GM19468 (cell line): ENCODE data around the gene OVOL1.
A peak's percentile ranks its signal among the peaks of the same experiment; 100 is the strongest.
"Not testable (repeated sequence)": the region's sequence is repeated elsewhere in the genome, so short reads cannot be mapped to it uniquely, and the experiment has no call there.

Source experiments
- ATAC-seq: cut with Tn5 transposase; IDR thresholded peaks from one replicate; pipeline ENCODE4 v1.9.1; 2021; ENCODE audit warnings: mild to moderate bottlenecking, moderate library complexity, moderate number of reproducible peaks; ENCODE audit not compliant: unreplicated experiment; ENCODE audit errors: extremely low read depth

Gene OVOL1

DNA sequence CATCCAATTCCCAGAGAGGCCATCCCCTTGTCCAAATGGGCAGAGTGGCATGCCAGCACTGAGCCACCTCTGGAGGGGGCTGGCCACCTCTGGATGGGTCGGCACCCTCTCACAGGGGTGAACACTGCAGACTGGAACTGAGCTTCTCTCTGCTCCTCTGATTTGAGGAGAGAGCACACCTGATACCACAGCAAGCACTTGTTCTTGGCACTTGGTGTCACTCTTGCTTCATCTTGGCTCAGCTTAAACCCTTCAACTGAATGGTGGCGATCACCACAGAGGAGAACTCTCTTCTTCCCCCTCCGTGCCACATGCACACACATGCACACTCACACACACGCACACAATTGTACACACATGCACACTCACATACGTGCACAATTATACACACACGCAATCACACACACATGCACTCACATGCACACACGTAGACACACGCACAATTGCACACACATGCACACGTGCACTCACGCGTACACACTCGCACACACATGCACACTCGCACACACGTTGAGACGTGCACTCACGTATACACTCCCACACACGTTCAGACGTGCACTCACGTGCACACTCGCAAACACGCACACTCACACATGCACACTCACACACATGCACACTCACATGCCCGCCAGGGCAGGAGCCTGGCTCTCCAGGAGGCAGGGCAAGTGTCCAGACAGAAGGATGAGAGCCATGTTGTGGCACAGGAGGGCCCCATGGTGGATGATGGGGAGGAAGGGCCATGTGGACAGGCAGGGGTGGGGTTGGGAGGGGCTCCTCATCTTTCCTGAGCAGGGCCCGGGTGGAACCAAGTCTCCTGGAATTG lies 23.4 kb downstream of the OVOL1 start:
- no peak for ATAC-seq

DNA sequence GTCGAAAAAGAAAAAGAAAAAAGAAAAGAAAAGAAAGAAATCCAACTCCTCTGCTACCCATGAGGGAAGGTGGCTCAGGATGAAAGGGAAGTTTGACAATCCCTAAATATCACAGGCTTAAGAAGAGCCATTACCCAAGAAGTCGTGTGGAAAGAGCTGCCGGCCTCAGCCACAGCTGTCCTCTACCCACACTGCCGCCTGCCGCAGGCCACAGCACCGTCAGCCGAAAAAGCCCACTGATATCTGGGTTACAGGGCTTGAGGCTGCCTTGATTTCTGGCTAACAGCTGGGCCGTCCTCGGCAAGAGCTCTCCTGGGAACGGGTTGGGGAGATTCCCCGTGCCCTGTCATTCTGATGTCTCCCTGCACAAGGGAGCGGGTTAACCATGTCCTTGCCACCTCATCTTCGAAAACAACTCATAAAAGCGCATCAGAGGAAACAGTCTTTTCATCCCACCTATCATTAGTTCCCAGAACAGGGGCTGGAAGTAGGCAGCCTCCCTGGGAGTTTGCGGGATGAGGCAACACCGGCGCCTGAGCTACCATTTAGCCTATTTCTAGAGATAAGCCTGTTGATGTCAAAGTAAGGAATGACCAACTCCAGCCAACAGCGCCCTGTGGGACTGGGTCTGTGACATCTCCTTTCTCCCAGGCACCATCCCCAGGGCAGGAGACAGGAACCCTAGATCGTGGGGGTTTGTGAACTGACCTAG lies 25.1 kb downstream of the OVOL1 start:
- ATAC-seq = no peak

DNA sequence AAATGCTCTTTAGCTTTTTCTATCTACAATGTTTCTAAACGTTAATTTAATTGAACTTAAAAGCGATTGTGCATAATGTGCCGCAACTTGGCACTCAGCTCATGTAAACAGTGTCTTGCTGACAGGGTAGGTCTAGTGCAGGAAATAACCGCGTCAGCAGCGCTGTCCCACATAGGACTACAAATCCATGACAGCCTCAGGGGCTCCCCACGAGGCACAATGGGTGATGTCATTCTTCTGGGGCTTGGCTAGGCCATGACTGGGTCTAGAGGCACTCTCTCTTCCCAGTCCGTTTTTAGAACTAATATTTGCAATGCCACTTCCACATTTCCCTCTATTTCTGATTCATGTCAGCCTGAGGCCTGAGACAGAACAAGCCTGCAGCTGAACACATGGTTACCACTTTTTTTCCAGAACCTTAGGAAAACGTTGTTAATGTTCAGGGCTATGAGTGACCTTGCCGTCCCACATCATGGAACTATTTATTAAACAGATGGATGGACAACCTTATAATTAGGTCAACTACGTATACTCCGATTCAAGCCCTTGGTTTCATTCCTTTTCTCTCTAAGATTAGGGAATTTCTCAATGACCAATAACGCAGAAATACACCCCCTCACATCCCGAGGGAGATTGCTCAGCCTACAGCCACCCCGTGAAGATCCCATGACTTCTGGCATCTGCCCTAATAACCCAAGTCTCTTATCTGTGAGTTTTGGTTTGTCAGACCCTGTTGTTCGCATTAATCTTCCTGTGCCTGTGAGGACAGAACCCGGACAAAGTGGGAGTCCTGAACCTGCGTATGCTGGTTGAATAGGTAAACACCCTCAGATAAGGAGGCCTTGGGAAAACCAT lies 27.5 kb downstream of the OVOL1 start:
- no peak for ATAC-seq

DNA sequence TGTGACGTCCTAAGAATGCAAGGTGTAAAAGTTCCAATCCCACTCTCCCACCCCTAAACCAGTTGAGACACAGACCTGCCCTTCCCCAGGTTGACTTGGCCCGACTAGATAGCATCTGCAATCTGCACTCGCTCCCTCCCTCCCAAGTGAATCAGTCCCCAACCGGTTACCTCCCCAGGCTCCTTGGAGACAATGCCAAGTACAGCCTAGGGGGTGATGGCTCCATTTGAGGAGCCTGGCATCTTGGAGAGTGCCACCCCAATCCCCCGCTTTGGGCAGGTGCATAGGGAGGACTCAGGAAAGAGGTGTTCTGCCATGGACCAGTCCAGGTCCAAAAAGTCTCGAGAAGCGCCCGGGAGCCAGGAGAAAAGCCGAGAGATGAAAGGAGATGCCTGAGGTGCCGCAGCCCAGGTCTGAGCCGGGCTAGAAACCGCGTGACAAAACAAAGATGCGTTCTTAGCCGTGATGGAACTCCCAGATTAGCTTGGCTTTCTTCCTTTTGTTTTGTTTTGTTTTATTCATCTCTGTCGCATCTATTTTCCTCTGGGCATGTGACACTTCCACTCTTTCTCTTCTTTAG lies 28.2 kb downstream of the OVOL1 start:
- no peak for ATAC-seq

DNA sequence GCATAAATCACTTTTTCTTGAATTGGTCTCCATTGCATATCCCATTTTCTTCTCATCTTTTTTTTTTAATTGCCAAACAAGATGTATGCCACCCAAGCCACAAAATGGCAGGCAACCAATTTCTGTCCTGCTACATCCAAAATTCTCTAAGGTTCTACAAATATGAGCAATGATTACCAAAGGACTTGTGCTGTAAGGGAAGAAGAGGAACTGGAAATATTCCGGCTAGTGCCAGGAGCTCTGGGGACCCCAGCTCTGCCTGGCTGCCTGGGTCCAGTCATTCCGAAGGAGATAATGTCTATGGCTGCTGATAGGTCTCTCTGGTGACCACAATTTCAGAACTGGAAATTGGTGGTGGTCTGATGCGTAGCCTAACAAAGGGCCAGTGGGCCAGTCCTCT lies 29.8 kb downstream of the OVOL1 start:
- ATAC-seq = no peak

DNA sequence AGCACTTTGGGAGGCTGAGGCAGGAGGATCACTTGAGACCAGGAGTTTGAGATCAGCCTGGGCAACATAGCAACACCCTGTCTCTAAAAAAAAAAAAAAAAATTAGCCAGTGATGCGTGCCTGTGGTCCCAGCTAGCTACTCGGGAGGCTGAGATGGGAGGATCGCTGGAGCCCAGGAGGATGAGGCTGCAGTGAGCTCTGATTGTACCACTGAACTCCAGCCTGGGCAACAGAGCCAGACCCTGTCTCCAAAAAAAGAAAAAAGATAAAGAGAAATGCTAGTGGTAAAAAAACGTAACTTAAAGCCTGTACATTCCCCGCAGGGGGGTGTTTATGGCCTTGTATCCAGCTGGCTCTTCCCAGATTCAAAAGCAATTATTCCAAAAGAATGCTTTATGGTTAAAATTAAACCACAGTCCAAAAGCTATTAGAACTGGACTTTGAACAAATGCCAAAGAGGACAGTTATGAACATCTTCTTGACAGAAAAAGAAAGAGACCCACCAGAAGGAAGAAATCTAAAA lies 30.5 kb downstream of the OVOL1 start:
- no peak for ATAC-seq

DNA sequence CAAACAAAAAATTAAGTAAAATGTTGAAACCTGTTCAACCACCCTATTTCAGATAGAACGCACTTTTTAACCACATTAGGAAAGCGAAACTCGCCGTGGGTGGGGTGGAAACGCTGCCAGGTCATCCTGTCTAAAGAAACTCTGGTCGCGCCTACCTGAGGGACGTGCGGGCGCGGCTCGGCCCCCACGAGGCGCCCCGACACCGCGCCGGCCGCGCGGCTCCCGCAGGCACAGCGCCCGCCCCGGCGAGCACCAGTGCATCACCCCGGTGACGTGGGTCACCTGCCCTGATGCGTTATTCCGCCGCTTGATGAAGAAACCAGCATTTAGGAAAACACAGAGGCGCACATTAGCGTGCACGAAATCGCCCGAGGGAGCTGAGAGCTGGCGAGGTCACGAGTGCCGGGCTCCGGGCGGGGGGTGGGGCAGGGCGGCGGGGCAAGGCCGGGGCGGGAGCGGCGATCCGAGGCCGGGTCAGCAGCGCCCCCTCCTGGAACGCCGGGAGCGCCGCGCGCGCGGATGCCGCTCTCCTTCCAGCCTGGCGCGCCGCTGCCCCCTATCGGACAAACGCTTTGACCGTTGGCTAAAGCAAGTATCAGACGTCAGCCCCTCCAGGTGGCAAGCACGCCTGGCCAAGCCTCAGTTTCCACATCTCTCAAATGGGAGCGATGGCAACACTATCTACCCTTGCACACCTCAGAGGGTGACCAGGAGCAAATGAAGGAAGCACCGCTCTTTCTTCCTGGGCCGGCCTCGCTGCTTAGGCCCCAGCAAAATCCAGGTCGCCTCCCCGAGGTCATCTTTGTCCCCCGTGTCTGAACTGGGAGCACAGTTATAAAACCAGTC lies 31.2 kb downstream of the OVOL1 start:
- peak; percentile 49 for ATAC-seq

DNA sequence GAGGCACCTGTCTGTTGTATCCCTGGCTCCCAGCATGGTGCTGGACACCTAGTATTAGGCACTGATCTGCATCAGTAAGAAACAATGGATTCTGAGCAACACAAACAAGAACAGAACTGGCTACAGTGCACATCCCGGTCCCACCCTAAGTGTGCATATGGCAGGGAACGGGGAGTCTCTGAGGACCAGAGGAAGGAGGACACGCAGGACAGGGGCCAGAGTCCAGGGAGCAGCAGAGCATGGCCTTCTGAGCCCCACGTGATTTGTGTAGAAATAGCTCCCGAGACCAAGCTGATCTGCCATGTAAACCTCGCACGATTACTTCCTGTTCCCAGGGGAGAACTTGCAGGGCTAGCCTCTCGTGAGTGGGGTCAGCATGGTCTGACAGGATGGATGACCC lies 34.2 kb downstream of the OVOL1 start:
- ATAC-seq = no peak

DNA sequence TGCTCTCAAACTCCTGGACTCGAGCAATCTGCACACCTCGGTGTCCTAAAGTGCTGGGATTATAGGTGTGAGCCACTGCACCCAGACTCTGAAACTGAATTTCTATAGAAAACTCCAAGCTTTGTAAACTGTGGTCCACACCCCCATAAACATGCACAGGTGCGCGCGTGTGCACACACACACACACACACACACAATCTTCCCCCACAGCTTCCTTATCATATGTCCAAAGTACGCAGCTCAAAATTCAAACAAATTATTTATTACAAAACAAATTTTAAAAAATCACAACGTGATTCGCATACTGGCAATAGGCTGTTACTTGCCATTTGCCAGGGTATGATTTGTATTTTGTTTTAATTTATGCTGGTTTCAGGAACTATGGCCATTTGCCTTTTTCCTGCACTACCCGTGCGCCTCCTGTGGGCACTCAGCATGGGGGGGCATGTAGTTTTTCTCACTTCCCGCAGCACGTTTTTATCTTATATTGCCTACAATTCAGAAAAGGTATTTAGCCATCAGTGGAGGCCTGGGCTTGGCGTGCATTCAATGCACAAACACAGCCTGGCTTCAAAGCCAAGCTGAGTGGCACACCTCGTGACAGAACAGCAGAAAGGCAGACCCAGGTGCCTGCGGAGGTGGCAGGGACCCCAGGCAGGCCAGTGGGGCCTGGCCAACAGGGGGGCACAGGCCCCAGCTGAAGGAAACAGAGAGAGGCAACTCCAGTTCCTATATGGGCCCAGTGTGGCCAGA lies 36.1 kb downstream of the OVOL1 start:
- ATAC-seq = no peak

DNA sequence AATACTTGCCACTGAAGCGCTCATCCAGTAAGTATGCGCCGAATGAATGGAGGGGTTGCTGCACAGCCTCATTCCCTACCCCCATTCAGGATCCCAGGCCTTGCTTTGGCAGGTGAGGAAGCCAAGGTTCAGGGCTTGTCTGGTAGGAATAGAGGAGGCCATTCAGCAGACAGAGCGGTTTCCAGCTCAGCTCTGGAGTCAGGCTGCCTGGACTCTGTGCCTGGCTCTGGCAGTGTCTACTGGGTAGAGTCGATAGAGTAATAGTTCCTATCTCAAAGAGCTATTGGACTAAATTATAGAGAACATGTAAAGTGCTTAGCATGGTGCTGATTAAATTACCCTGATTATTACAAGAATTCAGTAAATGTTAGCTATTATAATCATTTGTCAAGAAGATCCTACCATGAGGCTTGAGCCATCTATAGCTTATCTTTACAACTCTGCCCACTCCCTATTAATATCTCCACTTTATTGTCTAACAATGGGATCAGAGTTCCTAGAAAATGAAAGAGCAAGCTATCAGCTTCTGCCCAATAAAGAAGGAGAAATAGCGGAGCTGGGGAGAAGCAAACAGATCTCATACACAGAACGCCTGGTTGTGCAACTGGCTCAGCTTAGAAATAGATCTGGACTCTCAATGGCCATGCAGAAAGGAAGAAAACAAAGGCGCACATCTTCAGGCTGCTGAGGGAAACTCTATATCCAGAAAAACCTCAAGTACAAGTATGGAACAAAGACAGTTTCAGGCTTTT lies 40.3 kb downstream of the OVOL1 start:
- ATAC-seq = no peak

DNA sequence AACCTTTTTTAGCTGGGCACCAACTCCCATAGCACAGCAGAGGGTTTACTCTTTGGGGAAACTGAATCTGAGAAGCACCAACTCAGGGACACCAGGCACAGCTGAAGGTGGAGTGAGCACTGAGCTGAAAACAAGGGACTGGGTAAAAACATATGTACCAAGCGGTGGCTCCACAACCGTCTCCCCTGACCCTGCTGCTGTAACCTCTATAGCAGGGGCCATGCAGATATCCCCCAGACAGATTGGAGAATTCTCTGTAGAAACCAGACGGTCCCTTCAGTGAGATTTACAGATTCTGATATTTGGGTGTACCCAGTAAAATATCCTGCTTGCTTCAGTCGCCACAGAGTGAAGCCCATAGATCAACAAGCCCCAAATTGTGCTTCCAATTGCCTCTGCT lies 42.6 kb downstream of the OVOL1 start:
- no peak for ATAC-seq

DNA sequence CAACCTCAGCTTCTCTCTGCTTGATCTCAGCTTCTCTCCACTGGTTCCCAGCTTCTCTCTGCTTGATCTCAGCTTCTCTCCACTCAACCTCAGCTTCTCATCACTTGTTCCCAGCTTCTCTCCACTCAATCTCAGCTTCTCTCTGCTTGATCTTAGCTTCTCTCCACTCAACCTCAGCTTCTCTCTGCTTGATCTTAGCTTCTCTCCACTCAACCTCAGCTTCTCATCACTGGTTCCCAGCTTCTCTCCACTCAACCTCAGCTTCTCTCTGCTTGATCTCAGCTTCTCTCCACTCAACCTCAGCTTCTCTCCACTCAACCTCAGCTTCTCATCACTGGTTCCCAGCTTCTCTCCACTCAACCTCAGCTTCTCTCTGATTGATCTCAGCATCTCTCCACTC lies 45.4 kb downstream of the OVOL1 start:
- not testable (repeated sequence) for ATAC-seq

DNA sequence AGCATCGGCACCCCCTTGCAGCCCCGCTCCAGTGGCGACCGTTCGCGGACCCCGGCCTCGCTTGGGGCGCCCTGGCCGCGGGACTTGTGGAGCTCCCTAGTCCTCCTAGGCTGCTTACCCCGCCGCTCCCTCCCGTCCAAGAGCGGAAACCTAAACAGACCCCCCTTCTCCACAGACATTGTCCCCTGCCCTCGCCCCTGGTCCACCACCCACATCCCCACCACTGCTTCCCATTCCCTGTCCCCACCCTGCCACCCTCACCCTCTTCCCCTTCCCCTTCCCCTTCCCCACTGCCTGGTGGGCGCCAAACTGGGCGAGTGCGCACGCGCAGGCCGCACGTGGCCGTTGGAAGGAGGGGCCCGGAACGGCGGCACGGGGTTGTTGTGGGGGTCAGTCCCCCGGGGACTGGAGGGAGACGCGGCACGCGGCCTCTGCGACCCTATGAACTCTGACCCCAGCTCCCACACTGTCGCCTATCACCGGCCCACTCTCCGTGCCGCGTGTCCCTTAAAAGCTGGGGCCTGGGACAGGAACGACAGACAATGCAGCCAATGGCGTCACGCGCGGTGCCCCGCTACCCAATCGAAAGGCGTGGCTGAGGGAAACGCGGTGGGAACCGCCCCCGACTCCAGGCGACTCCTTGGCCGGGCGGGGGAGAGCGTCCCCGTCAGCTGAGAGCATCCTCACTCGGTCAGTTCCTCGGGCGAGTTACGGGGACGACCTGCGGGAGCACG lies 46.6 kb downstream of the OVOL1 start, which contains the start of gene SNX32:
TSS of gene SNX32 (plus strand) at position 667 of the 734 bp plus-strand sequence. CDS start 103 bp downstream, outside the sequence.
- peak; percentile 64 for ATAC-seq

DNA sequence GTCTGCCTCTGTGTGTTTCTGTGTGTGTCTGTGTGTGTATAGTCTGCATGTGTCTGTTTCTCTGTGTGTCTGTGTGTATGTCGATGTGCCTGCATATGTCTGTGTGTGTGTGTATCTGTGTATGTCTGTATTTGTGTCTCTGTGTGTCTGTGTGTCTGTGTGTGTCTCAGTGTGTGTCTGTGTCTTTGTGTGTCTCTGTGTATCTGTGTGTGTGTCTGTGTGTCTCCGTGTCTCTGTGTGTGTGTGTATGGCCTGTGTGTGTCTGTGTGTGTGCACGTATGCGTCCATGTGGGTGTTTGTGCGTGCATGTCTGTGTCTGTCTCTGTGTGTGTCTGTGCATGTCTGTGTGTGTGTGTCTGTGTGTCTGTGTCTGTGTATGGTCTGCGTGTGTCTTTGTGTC lies 47.3 kb downstream of the OVOL1 start:
- no peak for ATAC-seq

DNA sequence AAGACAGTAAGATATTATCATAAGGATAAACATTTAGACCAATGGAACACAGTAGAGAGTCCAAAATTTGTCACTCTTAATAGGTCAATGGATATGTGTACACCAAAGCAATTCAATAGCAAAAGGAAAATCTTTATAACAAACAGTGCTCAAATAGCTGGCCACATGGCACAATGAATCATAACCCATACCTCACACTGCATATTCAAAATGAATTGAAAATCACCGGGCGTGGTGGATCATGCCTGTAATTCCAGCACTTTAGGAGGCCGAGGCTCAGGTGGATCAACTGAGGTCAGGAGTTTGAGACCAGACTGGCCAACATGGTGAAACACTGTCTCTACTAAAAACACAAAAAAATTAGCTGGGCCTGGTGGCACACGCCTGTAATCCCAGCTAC lies 55.3 kb downstream of the OVOL1 start:
- ATAC-seq = no peak

DNA sequence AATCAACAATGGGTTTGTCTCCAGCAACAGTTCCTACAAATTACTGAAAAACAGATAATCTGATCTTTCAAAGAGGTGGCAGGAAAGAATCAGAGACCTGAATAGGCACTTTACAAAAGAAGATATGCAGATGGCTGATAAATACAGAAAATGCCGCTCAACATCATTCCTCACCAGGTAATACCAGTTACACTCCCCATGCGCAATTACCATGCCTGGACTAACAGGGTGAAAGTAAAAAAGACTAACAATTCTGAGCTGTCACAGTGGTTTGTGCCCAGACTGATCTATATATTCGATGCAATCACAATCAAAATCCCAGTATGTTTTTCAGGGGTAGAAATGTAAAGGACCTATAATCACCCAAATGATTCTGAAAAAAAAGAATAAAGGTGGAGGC lies 56.9 kb downstream of the OVOL1 start:
- no peak for ATAC-seq

DNA sequence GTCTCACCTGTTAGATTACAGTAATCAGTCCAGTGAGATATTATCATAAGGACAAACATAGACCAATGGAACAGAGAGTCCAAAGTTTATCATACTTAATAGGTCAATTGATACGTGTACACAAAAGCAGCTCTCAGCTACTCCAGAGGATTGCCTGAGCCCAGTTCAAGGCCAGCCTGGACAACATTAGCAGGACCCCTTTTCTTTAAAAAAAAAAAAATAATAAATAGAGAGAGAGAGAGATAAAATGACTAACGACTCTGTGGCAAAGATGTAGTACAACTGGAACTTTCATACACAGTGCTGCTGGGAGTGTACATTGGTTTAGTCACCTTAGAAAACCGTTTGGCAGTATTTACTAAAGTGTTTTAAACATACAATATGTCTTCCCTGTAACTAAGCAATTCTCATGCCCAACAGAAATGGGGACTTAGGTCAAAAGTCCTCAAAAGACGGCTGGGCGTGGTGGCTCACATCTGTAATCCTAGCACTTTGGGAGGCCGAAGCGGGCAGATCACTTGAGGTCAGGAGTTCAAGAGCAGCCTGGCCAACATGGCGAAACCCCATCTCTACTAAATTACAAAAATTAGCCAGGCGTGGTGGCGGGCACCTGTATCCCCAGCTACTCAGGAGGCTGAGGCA lies 57.5 kb downstream of the OVOL1 start:
- ATAC-seq = no peak
